ENCODE results near the gene EYS.
"Not testable (repeated sequence)": the region's sequence is repeated elsewhere in the genome, so short reads cannot be mapped to it uniquely, and the experiment has no call there.

Gene EYS

GRCh38 chr6:65449926-65450325 is 257.1 kb downstream of the EYS start:
- DNase-seq = no peak

DNA sequence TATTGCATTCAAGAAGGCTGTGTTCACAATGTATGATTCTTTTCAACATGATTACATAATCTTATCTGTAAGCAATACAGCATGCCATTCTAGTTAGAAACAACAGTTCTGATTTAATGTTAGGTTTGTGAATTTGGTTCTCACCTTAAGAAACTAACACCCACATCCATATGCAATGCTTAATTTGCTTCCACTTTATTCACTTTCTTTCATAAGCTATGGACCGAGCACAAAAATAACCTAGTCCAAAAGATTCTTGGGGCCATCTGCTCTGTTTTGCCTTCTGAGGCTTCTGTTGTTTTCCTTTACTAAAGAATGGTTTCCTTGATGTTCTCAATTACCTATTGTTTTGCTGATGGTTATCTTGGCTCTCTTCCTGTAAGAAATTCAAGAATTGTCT is 258.2 kb downstream of the EYS start:
- DNase-seq = no peak

GRCh38 chr6:65436281-65436680 is 270.7 kb downstream of the EYS start:
- no peak for DNase-seq

DNA sequence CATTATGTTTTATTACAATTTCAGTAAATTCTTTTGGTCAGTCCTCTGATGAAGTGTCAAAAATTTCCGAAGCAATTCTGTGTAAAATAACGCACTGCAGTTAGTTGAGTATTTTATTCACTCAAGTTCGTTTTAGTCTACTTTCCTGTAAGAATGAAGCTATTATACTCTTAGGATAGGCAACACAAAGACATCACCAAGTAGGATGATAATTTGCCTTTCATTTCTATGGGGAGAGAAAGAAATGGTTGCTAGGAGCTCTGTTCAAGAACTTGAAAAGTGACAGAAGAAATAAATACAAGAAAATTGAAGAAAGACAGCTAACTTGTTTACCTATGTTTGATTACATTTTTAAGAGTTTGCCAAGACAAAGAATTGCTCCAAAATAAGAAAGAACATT is 290.4 kb downstream of the EYS start:
- no peak for DNase-seq

GRCh38 chr6:65410309-65410708 is 296.7 kb downstream of the EYS start:
- DNase-seq = no peak

GRCh38 chr6:65402564-65402963 is 304.5 kb downstream of the EYS start:
- no peak for DNase-seq

DNA sequence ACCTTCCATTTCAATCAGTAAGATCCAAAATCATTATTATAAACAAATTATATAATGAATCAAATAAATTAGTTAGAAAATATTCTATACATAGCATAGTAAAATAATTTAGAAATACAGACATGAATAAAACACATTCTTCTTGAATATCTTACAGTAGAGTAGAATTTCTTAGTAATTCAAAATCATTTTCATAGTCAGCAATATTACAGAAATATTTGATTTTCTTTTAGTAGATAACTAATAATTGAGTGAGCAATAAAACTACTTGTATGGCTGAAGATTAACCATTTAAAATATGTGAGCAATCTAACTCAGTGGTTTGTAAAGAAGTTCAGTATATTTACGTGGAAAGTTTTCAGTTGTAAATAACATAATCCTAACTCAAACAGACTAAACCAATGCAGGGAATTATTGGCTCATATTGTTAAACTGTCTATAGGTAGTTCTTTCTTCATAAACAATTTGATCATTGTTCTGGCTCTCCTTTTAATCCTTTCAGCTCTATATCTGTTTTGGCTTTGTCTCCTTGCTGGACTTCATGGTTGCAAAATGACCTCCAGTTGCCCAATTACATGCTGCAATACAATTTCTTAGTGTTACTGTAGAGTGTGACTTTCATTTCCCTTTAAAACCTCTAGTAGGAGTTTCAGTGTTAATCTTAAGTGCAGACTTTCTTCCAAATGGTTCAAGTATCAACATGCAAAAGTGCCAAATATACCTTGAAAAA is 307.5 kb downstream of the EYS start:
- no peak for DNase-seq

DNA sequence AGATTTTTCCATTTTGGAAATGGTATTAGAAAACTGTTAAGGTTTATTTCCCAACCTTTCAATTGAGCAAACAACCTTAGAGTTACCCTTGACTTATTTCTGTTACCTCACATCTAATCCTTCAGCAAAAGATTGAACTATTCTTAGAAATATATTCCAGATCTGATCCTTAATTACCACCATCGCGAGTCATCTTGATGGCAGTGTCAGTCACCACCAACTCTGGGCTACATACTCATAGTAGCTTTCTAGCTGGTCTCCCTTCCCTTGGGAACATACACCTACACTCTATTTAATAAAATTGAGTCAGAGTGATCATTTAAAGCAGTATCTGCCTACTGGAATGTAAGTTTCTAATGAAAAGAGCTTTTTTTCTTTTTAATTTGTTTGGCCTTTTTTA is 308.2 kb downstream of the EYS start:
- DNase-seq = no peak

DNA sequence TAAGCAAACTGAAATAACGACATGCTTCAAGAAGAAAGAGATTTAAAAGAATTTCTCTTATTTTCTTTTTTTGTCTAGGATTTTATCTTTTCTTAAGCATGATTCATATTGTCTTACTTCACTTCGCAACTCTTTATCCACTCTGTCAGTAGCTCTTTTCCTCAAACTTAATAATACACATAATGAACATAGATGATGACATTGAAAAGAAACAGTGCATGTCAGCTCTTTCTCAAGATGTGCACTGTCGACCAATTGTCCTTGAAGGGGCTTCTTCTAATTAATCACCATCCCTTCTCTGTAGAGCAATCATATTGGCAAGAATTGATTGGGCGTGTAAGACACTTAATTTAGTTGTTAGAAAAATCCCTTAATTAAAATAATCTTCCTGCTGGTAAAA is 356.5 kb downstream of the EYS start:
- no peak for DNase-seq

DNA sequence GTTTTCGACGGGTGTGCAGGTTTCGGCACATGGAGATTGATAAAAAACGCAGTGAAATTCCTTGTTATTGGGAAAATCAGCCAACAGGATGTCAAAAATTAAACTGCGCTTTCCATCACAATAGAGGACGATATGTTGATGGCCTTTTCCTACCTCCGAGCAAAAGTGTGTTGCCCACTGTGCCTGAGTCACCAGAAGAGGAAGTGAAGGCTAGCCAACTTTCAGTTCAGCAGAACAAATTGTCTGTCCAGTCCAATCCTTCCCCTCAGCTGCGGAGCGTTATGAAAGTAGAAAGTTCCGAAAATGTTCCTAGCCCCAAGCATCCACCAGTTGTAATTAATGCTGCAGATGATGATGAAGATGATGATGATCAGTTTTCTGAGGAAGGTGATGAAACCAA is 404.4 kb downstream of the EYS start:
- DNase-seq = not testable (repeated sequence)

DNA sequence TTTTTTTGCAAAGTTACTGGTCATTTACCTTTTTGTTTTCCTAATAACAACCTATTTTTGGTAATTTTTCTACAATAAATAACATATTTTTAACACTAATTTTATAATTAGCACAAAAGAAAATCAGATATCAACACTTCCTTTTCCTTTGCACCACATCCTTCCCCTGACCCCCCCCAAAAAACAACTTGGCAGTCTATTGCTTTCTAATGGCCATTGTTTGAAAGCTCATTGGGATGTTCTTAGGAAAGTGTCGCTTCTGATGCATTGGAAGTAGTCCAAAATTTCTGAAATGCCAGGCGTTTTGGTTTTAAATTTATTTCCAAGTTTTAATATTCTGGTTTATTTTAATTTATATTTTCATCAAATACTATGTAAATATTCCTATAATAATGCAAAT is 407.8 kb downstream of the EYS start:
- no peak for DNase-seq

- no peak for DNase-seq
Measured at GRCh38 chr6:65295812-65296211, 411.2 kb downstream of the EYS start.

DNA sequence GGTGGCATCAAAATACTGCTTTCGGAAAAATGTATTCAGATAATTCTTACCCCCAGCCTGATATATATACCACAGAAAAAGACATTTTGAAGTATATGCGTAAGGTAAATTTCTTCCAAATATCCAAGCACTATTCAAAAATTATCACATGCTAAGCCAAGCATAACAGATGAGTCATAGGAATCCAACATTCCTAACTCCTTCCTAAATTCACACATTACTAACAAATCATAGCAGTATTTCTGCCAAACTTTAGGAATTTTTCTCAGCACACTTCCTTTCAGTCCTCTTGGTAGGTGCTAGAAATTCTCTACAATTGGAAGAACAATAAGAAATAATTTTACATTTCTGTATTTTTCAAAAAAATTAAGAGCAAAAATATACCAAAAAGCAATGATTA is 417.5 kb downstream of the EYS start:
- no peak for DNase-seq

DNA sequence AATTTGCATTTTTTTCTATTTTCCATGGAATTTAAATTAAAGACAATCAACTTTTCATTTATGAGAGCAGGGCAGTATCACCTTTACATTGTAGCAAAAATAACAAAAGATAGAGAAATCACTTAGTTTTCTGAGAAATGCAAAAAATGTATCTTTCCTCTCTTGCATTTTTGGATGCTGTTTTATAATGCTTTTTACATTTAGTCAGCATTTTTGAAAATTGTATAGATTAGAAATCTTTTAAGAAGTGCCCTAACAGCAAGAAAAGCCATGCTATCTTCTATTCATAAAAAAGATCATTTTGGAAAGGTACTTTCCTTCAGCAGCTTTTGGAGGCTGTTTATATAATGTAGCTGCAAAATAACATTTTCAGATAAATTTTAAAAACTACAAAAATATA is 421.8 kb downstream of the EYS start:
- DNase-seq = no peak

DNA sequence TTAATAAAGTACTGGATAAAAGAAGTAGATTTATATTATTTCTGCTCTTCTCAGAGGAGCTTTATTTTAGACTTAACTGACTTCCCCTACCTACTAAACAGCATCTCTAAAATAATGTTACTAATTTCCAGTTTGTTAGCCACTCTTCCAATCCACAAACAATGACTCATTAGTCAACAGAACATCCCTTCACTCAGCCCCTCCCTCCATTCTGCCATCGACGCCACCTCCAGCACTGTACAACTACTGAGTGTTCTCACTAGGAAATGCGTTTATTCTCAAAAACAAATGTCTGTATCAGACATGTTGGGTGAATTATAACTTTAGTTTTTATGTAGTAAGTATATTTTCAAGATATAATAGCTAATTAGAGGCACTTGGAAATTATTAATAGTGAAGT is 427.0 kb downstream of the EYS start:
- no peak for DNase-seq

- DNase-seq = no peak
Measured at GRCh38 chr6:65262241-65262640, 444.8 kb downstream of the EYS start.

- no peak for DNase-seq
Measured at GRCh38 chr6:65259982-65260381, 447.0 kb downstream of the EYS start.

- no peak for DNase-seq
Measured at GRCh38 chr6:65259059-65259458, 448.0 kb downstream of the EYS start.

DNA sequence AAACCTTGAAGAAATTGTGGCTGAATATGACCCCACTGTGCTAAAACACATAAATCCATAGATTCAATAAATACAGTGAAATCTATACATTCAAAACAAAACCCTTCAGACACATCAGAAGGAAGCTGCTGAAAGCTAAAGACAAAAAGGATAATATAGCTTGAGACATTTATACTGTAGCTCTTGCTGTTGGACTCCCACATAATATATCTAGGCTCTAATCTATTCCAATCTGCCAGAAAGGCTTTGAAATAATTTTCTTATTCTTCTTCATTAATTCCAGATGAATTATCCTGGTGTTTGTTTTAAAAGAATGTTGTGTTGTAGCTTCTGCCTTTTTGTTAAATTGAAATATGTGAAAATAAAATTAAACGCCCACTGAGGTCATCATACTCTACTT is 454.0 kb downstream of the EYS start:
- no peak for DNase-seq

DNA sequence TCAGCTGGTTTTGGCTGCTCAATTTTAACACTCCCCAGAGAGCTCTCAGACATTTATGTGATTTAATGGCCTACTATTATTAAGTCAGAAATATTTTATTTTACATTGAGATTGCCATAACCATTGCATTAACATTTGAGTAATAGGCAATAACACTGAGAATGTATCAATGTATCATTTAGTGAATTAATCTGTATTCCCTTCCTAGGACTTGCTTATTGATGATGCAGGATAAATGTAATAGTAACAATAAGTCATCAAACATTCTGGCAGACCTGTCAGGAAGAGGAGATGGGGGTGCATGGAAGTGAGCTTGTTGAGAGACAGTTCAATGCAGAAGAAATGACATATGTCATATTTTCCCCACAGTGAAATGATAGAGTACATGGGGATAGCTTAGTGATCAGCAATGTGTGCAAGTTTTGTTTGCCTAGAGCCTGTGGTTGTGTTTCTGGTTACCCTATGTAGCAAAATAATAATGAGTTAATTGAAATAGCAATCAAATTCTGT is 458.9 kb downstream of the EYS start:
- DNase-seq = no peak

DNA sequence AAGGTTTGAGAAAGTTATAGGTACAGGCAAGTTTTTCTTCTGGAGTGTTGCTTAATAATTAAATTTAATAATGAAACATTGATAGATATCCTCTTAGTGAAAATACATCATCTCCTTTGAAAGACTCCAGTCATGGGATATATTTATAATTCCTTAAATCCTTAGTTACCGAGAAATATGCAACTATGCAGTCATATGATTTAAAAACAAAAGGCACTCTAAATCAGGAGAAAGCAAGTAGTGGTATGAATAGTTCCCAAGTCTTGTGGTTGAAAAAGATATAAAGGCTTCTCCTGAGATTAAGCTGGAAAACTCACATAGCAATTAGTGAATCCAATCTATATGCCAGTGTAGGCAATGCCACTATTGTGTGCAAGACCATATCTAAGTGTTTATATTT is 475.4 kb downstream of the EYS start:
- DNase-seq = no peak

DNA sequence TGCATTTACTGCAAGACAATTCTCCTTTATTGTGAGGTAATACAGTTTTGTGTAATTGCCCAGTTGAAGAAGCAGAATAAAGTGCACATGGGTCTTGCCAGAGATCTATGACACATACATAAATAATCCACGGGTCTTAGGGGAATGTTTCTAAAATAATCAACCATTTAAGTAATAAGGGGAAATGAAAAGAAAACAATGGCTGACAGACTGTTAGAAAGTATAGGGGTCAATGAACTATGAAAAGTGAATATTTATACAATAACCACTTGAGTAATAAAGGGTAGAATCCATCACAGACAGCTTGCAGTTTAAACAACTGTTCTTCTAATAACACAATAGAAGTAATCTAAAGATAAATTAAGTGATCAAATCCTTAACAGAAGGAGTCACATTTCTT is 477.2 kb downstream of the EYS start:
- no peak for DNase-seq

DNA sequence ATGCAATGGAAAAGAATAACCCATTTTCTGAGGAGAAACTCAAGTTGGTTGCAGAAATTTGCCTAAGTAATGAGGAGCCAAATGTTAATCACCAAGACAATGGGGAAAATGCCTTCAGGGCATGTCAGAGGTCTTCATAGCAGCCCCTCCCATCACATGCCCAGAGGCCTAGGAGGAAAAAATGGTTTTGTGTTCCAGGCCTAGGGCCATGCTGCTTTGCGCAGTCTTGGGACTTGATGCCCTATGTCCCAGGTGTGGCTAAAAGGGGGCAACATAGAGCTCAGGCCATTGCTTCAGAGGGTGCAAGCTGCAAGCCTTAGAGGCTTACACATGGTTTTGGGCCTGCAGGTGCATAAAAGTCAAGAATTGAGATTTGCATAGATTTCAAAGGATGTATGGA is 485.9 kb downstream of the EYS start:
- DNase-seq = no peak

DNA sequence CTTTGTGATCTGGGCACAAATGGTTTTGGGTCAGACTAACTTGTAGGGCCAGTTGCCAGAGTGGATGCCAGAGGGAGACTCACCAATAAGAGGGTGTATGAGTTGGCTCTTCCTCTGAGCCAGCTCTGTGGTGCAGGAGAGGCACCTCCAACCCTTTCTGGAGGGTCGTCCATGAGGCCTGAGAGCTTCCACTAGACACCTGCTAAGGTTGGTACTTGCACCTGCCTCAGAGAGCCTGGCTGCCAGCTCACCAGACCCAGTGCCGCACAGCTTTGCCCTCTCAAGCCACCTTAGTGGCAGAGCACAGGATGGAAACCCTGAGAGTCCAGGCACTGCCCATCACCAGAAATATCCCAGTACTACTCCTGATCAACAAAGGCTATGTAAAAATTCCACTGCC is 504.3 kb downstream of the EYS start:
- DNase-seq = no peak

- no peak for DNase-seq
Measured at GRCh38 chr6:65199683-65200082, 507.3 kb downstream of the EYS start.

Data from right forelimb (tissue), 1 donor.